Stomach (tissue), 4 donors: ENCODE measurements around the gene PIWIL4.

Source experiments
- EP300 ChIP-seq: sonication (generic); formaldehyde crosslinking; IDR thresholded peaks from one replicate; pipeline ENCODE4 v1.6.1; 2017; ENCODE audit warnings: antibody characterized with exemption
- TF ChIP-seq, protein P1 (sequence below), 7 experiments: fragments of 450-650 bp in 4 of 7; fragments of 200-600 bp in 3 of 7; sonication (generic) in 3 of 7; IDR thresholded peaks; one replicate each; pipeline ENCODE4 v1.5.1; 2016 to 2019; ENCODE audit warnings: antibody characterized with exemption in 7 of 7, control low read depth in 2 of 7, mild to moderate bottlenecking in 1 of 7

DNA sequence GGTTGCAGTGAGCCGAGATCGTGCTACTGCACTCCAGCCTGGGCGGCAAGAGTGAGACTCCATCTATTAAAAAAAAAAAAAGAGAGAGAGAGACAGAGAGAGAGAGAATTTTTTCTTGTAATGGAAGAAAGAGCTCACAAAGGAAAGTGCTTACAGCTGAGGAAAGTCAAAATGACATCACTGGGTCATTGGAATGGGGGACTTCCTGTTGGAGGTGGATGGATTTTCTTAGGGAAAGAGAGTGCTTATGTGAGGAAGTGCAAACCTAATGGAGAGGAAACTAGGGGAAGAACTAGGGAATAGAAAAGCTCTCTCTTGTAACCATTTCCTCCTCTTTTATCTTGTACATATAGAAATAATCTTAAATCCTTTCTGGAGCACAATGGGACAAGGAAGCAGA lies 6.3 kb upstream of the PIWIL4 start:
- TF ChIP-seq, protein P1, sequence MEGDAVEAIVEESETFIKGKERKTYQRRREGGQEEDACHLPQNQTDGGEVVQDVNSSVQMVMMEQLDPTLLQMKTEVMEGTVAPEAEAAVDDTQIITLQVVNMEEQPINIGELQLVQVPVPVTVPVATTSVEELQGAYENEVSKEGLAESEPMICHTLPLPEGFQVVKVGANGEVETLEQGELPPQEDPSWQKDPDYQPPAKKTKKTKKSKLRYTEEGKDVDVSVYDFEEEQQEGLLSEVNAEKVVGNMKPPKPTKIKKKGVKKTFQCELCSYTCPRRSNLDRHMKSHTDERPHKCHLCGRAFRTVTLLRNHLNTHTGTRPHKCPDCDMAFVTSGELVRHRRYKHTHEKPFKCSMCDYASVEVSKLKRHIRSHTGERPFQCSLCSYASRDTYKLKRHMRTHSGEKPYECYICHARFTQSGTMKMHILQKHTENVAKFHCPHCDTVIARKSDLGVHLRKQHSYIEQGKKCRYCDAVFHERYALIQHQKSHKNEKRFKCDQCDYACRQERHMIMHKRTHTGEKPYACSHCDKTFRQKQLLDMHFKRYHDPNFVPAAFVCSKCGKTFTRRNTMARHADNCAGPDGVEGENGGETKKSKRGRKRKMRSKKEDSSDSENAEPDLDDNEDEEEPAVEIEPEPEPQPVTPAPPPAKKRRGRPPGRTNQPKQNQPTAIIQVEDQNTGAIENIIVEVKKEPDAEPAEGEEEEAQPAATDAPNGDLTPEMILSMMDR (IDR thresholded peaks at IDR 0.05): no peak
- TF ChIP-seq EP300: no peak
